Heart left ventricle (tissue), 13 donors: ENCODE results near the gene CD99L2.

ENCODE experiments used
- CTCF ChIP-seq, 12 donors: fragments of 200-600 bp; sonication (generic) in 4 of 12; IDR thresholded peaks; one replicate each; pipeline versions ENCODE4 v1.5.0 to v1.8.0; 2018 to 2022; ENCODE audit warnings: antibody characterized with exemption in 12 of 12, mild to moderate bottlenecking in 5 of 12
- POLR2A ChIP-seq, 2 donors: fragments of 450-650 bp; IDR thresholded peaks; one replicate each; pipeline ENCODE4 v1.6.1; 2017; ENCODE audit warnings: antibody characterized with exemption in 2 of 2, mild to moderate bottlenecking in 2 of 2, moderate library complexity in 2 of 2
- donor health status: ischemic (EF 13 %, LVEDD 7.1; RV severe dilation, severe dysfunction).
- donor health status: DM: no; HTN: yes; CAD: no.
- donor health status: DM: no; HTN: no; CAD: no.
- donor health status: ischemic (EF 25% LVEDD 6.9; RV normal size, moderate dysfunction).
- donor health status: ischemic (EF 25% LVEDD 5.7; RV mildly dilated, moderate dysfunction).
- donor health status: ischemic (EF 35%, LVEDD 5.7; RV mildly dilated, moderate dysfunction).
- donor health status: nonischemic (EF 11% LVEDD 7.7; RV severe dilation, severe dysfunction).
- donor health status: DM: yes; HTN: yes; CAD: no.
- donor health status: PGD.
- donor health status: ischemic (EF 29% LVEDD 5.4; RV normal size, mild dysfunction).
- donor health status: nonischemic (EF 23%, LVEDD 6.1; RV moderate dilation, normal function).

GRCh38 chrX:150846130-150846529 is 52.3 kb downstream of the CD99L2 start:
- no peak for TF ChIP-seq CTCF (IDR thresholded peaks at IDR 0.05)
- TF ChIP-seq POLR2A (IDR thresholded peaks at IDR 0.05): no peak
